B cell (primary cell): ENCODE data around the gene AKAP9.

Source experiments
- CTCF ChIP-seq: fragments of 200-600 bp; IDR thresholded peaks from one replicate; pipeline ENCODE4 v1.8.0; 2022; ENCODE audit warnings: antibody characterized with exemption, mild to moderate bottlenecking
- EZH2 ChIP-seq: IDR thresholded peaks from 2 replicates; pipeline ENCODE4 v1.6.1; 2012; ENCODE audit warnings: borderline replicate concordance, low read depth, mild to moderate bottlenecking, moderate library complexity, low read length; ENCODE audit not compliant: insufficient read depth, poor library complexity, severe bottlenecking

GRCh38 chr7:91899563-91899962 lies 41.1 kb upstream of the AKAP9 start:
- TF ChIP-seq CTCF (no peak), EZH2 (no peak)
